Measurements from ENCODE around the gene GNRHR.
"Not testable (repeated sequence)": the region's sequence is repeated elsewhere in the genome, so short reads cannot be mapped to it uniquely, and the experiment has no call there.

Gene GNRHR

DNA sequence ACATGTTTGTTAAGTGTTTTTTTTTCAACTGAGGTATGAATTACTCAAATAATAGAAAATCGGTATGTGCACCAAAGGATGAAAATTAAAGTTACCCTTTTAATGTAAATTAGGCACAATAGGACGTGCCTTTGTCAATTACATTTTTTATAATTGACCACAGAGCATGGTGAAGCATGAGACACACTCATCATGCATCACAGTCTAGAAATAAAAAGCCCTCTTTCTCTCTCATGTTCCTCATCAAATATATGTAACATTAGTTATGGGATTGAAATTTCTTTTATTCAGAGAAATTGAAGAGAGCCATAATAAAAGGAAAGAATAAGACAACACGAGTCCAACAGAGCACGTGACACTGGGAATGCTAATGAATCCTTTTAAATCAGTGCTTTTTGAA lies 3.5 kb downstream of the GNRHR start:
- Mint-ChIP-seq H3K4me1 (peaks cover 2% of the 10 kb centered on the region), H3K27ac (no peak overlapping the region), H3K36me3 (no peaks in the 10 kb centered on the region), H3K9me3 (no peaks in the 10 kb centered on the region), H3K4me3 (no peak overlapping the region), H3K27me3 (no peaks in the 10 kb centered on the region)
- no peak for DNase-seq
- CTCF ChIA-PET, result no interaction called here

DNA sequence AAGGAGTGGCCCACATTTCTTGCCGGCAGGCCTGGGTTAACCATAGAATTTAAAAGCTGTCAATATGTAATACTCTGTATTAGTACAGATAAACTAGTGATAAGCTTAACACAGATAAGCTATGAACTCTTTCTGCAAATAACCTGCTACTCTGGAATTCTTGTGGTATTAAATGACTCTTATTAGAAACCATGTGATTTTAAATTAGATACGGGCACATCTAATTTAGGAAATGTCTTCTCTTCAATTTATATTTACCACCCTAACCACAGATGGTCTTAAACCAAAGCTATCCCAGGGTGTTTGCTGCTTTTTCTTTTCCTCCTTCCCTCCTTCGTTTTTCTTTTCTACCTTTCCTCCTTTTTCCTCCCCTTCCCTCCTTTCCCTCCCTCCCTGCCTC lies 4.9 kb downstream of the GNRHR start:
- Mint-ChIP-seq H3K36me3 (no peaks in the 10 kb centered on the region), H3K27ac (no peak overlapping the region), H3K27me3 (no peaks in the 10 kb centered on the region), H3K9me3 (no peaks in the 10 kb centered on the region), H3K4me1 (peaks cover 2% of the 10 kb centered on the region), H3K4me3 (no peak overlapping the region)
- DNase-seq, result no peak
- CTCF ChIA-PET, result interaction anchor here (1.2 to 1.5 kb wide), 3 partner anchors 8 to 48 kb away, joined by 3 to 5 read pairs (median 4); no protein-coding TSS in a partner anchor

DNA sequence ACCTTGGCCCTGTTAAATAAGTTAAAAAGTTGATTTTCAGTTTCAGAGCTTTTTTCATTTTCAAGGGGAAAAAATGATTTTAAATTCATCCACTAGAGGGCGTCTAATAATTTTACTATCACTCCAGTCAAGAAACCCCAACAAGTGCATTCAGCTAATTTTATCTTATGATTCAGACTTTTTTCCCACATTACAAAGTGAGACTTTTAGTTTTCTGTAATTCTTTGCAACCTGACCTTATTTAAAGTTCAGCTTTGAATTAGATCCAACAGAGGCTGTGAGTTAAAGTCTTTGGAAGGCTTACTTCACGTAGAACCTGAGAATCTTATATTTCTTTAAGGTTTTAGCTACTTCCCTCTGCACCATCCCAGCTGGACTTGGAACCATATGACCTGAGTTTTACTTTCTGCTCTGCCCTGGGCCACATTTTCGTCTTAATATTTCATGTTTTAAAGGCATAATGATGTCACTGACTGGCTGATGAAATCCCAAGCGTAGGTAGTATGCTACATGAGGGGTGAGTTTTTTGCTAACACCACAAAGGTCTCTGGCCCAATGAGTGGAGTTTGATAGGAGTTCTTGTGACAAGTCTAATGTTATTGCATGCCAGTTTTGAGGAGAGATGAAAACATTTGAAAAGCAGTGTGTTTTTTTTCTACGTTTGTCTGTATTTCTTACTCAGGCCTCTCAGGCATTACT lies 7.2 kb downstream of the GNRHR start:
- Mint-ChIP-seq H3K9me3 (no peaks in the 10 kb centered on the region), H3K27me3 (no peaks in the 10 kb centered on the region), H3K27ac (no peak overlapping the region), H3K36me3 (no peaks in the 10 kb centered on the region), H3K4me1 (peaks cover 2% of the 10 kb centered on the region), H3K4me3 (no peak overlapping the region)
- no peak for DNase-seq
- CTCF ChIA-PET, result interaction anchor here (0.6 to 3.1 kb wide), 19 partner anchors 9 to 575 kb away, joined by 3 to 15 read pairs (median 3); partner anchors contain the start of gene UBA6

DNA sequence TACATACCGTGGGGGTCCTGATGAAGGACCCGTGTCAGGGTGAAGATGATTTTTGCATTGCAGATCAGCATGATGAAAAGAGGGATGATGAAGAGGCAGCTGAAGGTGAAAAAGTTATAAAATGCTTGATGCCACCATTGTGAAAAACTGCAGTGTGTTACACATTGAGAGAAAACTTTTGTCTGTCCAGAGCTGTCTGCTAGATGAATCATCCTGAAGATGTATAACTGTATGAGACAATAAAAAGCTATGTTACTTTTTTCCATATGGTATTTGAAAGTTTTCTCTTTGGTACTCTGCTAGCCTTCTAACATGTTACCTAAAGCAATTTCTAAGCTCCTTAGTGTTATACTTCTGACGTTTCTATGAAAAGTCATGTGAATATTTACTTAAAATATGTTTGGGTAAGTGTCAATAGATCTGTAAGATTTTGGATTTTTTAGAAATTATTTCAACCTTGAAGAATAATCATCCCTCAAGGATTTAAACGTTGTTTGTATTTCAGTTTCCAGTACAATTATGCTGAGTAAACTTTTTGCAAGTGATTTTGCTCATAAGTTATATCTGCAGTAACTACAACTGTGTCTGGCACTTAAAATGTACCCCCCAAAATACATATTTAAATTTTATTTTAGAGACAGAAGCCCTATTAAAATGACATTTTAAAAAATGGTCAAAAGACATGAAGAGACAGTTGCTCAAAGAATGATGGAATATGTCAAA lies 9.5 kb downstream of the GNRHR start:
- Mint-ChIP-seq H3K27me3 (no peaks in the 10 kb centered on the region), H3K4me3 (no peak overlapping the region), H3K36me3 (no peaks in the 10 kb centered on the region), H3K9me3 (no peaks in the 10 kb centered on the region), H3K4me1 (peaks cover 2% of the 10 kb centered on the region), H3K27ac (no peak overlapping the region)
- CTCF ChIA-PET, result interaction anchor here (1.0 to 3.1 kb wide), 4 partner anchors 11 to 27 kb away, joined by 3 to 15 read pairs (median 6); no protein-coding TSS in a partner anchor
- DNase-seq, result no peak

DNA sequence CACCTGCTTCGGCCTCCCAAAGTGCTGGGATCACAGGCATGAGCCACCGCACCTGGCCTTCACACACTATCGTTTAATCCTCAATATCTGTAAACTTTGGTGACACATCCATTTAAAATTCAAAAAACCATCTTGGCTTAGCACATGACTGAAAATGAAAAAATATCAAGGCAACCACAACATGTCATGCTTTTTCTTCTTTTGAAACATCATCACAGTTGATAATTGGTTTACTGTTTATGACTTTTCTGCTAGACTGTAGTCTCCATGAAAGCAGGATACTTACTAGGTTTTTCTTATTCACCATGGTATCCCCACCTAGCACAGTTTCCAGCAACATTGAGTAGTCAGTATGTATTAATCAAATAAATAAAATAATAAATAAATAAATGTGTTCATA lies 11.0 kb downstream of the GNRHR start:
- Mint-ChIP-seq H3K27ac (no peak overlapping the region), H3K4me1 (peaks cover 2% of the 10 kb centered on the region), H3K9me3 (no peaks in the 10 kb centered on the region), H3K4me3 (no peak overlapping the region), H3K27me3 (no peaks in the 10 kb centered on the region), H3K36me3 (no peaks in the 10 kb centered on the region)
- CTCF ChIA-PET, result no interaction called here
- DNase-seq, result no peak

DNA sequence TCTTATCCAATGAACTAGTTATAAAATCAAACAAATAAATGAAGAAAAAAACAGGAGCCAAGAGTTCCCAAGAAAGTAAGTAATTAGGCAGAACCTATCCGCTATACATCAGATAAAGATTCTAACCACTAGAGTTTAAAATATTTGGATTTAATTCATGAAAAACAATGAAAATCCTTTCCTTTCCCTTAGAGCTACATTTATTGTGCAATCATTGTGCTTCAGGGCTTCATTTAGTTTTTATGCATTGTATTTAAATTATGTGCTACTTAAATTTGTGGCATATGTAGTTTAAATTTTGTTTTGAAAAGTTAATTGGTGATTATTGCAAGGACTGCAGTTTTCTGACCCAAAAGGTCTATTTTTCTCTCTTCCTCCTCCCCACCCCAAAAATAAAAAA lies 17.9 kb downstream of the GNRHR start:
- Mint-ChIP-seq H3K9me3 (no peaks in the 10 kb centered on the region), H3K4me3 (no peak overlapping the region), H3K27ac (no peak overlapping the region), H3K36me3 (peaks cover 4% of the 10 kb centered on the region), H3K4me1 (no peaks in the 10 kb centered on the region), H3K27me3 (no peaks in the 10 kb centered on the region)
- DNase-seq, result no peak
- CTCF ChIA-PET, result interaction anchor here (2.7 kb wide), 1 partner anchor 11 kb away, joined by 9 read pairs; no protein-coding TSS in a partner anchor

DNA sequence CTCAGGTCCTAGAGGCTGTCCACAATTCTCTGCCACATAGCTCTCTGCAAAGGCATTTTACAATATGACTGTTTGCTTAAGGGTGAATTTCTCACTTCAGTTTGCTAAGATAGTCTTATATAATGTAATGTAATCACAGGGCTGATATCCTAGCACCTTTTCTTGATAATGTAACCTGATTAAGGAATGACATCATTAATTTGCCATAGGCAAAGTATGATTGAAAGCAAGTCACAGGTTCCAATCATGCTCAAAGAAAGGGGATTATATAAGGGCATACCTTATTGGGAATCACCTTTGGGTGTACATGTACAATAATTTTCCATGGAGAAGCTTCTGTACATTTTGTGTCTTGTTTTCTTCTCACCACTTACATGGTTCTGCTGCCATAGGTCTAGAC lies 18.9 kb downstream of the GNRHR start:
- Mint-ChIP-seq H3K27ac (no peak overlapping the region), H3K27me3 (no peaks in the 10 kb centered on the region), H3K36me3 (peaks cover 4% of the 10 kb centered on the region), H3K4me3 (no peak overlapping the region), H3K4me1 (no peaks in the 10 kb centered on the region), H3K9me3 (no peaks in the 10 kb centered on the region)
- DNase-seq, result no peak
- CTCF ChIA-PET, result no interaction called here

DNA sequence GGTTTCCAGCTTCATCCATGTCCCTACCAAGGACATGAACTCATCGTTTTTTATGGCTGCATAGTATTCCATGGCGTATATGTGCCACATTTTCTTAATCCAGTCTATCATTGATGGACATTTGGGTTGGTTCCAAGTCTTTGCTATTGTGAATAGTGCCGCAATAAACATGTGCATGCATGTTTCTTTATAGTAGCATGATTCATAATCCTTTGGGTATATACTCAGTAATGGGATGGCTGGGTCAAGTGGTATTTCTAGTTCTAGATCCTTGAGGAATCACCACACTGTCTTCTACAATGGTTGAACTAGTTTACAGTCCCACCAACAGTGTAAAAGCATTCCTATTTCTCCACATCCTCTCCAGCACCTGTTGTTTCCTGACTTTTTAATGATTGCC lies 23.7 kb downstream of the GNRHR start:
- H3K4me1 Mint-ChIP-seq, H3K4me3 Mint-ChIP-seq, H3K36me3 Mint-ChIP-seq, H3K9me3 Mint-ChIP-seq, CTCF ChIA-PET, H3K27ac Mint-ChIP-seq, H3K27me3 Mint-ChIP-seq, DNase-seq: not testable (repeated sequence)

DNA sequence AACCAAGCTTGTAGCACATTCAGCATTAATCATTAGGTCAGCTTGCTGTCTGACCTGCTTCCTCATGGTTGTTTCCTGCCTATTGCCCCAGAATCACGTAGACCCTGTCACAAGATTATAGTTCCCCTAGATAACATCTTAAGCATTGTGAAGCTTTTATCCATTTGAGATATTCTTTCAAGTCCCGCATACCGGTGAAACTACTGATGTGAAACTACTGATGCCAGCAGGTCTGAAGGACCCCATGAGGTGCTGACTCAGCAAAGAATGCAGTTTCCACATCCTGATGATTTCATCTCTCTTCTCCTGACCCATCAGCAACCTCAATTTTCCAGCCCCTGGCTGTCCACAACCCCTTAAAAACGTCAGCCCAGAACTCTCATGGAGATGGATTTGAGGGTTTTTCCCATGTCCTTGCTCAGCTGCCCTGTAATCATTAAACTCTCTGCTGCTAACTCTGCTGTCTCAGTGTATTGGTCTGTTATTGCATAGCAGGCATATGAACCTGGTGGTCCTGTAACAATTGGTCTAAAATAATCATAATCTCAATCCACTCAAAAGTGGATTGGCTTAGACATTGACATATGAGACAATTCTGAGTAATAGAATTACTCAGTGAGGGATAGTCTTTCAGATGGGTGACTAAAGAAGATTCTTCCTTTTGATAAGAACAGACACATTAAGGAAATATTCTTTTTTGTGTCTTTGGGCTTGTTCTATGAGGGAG lies 26.9 kb downstream of the GNRHR start:
- no peak overlapping the region for H3K27ac Mint-ChIP-seq
- H3K36me3 Mint-ChIP-seq, result peaks cover 8% of the 10 kb centered on the region
- peaks cover 3% of the 10 kb centered on the region for H3K9me3 Mint-ChIP-seq
- H3K27me3 Mint-ChIP-seq, result no peaks in the 10 kb centered on the region
- DNase-seq, result no peak
- no peaks in the 10 kb centered on the region for H3K4me1 Mint-ChIP-seq
- no peak overlapping the region for H3K4me3 Mint-ChIP-seq
- CTCF ChIA-PET, result no interaction called here

DNA sequence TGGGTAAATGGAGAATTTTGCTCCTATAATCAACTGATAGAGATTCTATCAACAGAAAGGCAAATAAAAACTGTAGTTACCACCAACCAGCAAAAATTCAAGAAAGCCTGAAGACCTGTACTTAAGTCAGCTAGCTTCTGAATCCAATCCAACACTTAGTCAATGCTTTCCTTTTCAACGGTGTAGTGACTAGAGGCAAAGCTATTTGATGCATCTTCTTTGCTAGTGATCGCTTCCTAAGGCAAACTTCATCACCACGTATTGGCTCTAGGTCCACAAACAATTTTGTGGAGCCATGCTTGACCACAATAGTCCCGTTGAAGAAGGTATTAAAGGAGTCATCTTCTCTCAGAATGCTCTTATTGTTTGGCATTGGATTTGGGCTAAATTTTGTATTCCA lies 28.2 kb downstream of the GNRHR start:
- H3K36me3 Mint-ChIP-seq, result peaks cover 13% of the 10 kb centered on the region

DNA sequence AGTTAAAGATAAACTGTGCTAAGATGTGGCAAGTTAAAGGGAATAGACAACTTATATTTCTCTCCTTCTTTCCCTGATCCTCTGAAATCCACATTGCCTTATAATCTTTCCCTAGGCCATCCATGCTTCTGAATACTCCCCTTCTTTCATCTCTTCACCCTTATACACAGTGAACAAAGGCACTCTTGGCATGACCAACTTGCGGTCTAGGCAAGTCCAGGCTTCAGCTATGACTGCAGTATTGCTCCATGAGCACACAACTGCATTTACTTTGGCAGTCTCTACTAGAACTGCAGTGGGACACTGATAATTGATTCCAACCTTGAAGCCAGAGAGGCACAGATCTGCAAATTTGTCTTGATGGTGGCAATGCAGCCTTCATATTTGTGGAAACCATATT lies 29.1 kb downstream of the GNRHR start:
- Mint-ChIP-seq H3K4me1 (peaks cover 12% of the 10 kb centered on the region), H3K27me3 (no peaks in the 10 kb centered on the region), H3K9me3 (peaks cover 3% of the 10 kb centered on the region), H3K27ac (no peak overlapping the region), H3K36me3 (peaks cover 18% of the 10 kb centered on the region), H3K4me3 (no peak overlapping the region)
- CTCF ChIA-PET, result no interaction called here
- no peak for DNase-seq

More for the DNA sequence above, 28.2 kb downstream of the GNRHR start:
- H3K9me3 Mint-ChIP-seq, result peaks cover 3% of the 10 kb centered on the region
- peaks cover 8% of the 10 kb centered on the region for H3K4me1 Mint-ChIP-seq
- H3K27ac Mint-ChIP-seq, result no peak overlapping the region
- no peaks in the 10 kb centered on the region for H3K27me3 Mint-ChIP-seq
- no peak overlapping the region for H3K4me3 Mint-ChIP-seq
- CTCF ChIA-PET, result no interaction called here
- no peak for DNase-seq

DNA sequence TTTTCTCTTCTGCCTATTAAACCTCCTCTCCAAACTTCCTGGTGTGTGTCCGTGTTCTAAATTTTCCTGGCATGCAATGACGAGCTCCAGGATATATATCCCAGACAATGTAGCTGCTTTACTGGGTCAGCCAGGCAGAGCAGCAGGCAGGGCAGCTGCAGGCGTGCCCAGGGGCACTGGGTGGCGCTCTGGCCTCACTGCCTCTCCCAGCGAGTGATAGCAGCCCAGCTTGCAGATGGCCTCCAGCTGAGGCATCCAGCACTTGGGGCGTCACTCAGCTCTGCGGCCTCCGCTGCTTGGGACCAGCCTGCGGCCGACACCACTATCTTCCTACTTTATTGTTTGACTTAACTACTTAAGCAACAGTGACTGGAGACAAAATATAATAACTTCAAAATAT lies 30.2 kb downstream of the GNRHR start:
- DNase-seq, result no peak
- Mint-ChIP-seq H3K27me3 (no peaks in the 10 kb centered on the region), H3K36me3 (peaks cover 17% of the 10 kb centered on the region), H3K4me1 (peaks cover 12% of the 10 kb centered on the region), H3K9me3 (peaks cover 3% of the 10 kb centered on the region), H3K27ac (no peak overlapping the region), H3K4me3 (no peak overlapping the region)
- CTCF ChIA-PET, result interaction anchor here (0.7 to 1.0 kb wide), 2 partner anchors 10 to 13 kb away, joined by 3 read pairs; no protein-coding TSS in a partner anchor

DNA sequence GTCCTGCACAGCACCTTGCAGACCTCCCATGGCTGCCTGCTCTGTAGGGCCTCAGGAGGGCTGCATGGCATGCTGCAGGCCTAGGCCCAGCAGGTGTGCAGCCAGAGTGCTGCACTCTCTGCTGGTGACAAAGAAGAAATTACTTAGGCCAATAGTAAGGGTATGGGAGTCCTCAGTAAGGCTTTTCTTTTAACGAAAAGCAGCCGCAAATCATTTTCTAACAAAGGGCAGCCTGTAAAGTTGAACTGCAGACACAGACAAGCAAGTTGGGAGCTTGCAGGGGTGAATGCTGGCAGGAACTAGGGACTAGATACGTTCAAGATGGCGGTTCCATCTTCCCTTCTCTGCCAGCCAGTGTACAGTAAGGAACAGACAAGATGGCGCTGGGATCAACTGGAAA lies 30.8 kb downstream of the GNRHR start:
- Mint-ChIP-seq H3K27me3 (no peaks in the 10 kb centered on the region), H3K4me3 (no peak overlapping the region), H3K4me1 (peaks cover 12% of the 10 kb centered on the region), H3K9me3 (peaks cover 3% of the 10 kb centered on the region), H3K27ac (no peak overlapping the region), H3K36me3 (peaks cover 17% of the 10 kb centered on the region)
- DNase-seq, result no peak
- CTCF ChIA-PET, result interaction anchor here (1.0 kb wide), 1 partner anchor 9 kb away, joined by 3 read pairs; no protein-coding TSS in a partner anchor

DNA sequence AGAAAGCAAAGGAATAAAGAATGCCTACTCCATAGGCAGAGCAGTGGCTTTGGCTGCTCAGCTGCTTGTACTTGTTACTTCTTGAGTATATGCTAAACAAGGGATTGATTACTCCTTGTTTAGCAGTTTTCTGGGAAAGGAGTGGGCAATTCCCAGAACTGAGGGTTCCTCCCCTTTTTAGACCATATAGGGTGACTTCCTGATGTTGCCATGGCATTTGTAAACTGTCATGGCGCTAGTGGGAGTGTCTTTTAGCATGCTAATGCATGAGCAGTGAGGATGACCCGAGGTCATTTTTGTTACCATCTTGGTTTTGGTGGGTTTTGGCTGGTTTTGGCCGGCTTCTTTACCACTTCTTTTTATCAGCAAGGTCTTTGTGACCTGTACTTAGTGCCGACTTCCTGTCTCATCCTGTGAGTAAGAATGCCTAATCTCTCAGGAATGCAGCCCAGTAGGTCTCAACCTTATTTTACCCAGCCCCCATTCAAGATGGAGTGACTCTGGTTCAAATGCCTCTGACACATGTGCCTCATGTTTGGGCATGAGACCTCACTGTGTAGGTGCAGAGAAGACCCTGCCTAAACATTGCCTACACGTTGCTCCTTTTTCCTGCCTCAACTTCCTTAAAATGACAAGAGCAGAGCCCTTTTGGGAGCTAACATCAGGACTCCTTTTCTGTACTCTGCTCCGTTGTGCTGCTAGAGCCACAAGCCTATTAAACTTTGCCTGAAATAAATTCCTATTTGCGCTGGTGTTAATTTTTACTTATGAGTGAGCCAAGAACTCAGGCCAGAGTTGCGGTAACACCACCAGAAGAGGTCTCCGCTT lies 32.2 kb downstream of the GNRHR start:
- Mint-ChIP-seq H3K4me3 (no peak overlapping the region), H3K4me1 (peaks cover 12% of the 10 kb centered on the region), H3K36me3 (peaks cover 17% of the 10 kb centered on the region), H3K27ac (no peak overlapping the region), H3K9me3 (no peaks in the 10 kb centered on the region), H3K27me3 (no peaks in the 10 kb centered on the region)
- CTCF ChIA-PET, result interaction anchor here (1.1 kb wide), 1 partner anchor 25 kb away, joined by 3 read pairs; no protein-coding TSS in a partner anchor
- no peak for DNase-seq

All from activated naive CD4-positive, alpha-beta T cell treated with anti-CD3 and anti-CD28 coated beads, Interleukin-2, amount 10 ng/mL, durations not matched to agents 7 days and 5 days (primary cell).